Measurements from ENCODE around the gene BAIAP2.
"Not testable (repeated sequence)": the region's sequence is repeated elsewhere in the genome, so short reads cannot be mapped to it uniquely, and the experiment has no call there.

Gene BAIAP2

DNA sequence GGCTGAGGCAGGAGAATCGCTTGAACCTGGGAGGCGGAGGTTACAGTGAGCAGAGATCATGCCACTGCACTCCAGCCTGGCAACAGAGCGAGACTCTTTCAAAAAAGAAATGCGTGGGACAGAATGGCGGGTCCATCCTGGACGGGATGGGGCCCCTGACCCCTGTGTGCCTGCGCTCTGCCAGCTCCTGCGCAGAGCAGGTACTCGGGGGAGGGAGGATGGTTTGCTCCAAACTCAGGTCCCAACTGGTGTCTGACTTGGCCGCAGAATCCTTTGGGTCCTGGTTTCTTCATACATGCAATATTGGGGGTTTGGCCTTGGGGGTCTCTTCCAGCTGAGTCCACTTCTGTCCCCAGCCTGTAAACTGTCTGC lies 33.0 kb upstream of the BAIAP2 start:
- no peak for DNase-seq (ENCODE audit: low spot score)

DNA sequence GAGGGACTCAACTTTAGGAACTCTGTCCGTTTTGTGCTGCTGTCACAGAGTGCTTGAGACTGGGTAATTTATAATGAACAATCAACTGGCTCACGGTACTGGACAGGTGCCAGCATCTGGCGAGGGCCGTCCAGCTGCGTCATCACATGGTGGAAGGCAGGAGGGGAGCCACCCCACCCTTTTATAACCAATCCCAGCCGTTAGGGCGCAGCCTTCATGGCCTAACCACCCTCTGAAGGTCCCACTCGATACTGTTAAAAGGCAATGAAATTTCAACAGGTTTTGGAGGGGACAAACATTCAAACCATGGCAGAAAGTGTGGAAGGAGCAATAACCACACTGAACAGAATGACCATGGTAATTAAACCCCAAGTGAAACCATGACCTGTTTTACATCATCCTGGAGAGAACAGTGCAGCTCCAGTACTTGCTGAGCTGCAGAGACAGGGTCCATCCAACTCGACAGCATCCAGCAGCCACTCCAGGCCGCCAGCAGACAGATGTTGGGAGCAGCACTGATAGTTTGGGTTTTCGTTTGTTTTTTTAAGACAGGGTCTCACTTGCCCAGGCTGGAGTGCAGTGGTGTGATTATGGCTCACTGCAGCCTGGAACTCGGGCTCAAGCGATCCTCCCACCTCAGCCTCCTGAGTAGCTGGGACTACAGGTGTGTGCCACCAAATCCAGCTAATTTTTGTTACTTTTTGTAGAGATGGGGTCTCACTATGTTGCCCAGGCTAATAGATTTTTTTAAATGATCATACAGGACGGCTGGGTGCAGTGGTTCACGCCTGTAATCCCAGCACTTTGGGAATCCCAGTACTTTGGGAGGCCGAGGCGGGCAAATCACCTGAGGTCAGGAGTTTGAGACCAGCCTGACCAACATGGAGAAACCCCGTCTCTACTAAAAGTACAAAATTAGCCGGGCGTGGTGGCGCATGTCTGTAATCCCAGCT lies 32.3 kb upstream of the BAIAP2 start:
- peak; percentile 42 for DNase-seq (ENCODE audit: low spot score)

DNA sequence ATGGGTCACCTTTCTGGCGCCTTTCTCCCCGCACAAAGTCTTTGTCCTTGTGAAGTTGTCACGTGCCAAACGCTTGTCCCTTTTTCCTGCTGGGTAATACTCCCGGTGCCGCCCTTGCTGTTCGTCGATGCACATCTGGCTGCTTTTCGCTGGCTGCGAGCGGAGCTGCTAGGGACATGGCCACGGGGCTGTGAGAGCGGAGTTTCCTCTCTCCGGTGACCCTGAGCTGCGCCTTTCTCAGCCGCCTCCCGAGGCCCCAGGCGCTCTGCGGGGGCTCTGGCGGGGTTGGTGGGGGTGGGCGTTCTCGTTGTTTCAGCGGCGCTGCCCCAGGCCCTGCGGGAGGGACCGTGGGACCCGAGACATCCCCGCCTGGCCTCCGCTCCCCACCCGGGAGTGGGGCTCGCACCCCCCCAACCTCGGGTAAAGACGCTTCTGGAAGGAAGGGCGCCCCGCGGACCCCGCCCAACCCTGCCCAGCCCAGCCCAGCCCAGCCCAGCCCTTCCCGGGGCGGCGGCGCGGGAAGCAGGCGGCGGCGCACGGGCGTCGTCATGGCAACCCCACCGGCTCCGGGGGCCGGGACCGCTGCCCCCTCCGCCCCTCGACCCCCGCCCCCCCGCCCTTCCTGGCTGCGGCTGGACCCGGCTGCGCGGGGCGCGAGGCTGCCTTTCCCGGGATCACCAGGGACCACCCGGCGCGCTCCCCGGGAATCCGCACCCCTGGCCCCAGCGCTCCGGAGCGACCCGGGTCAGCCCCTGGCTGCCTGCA lies 31.1 kb upstream of the BAIAP2 start:
- DNase-seq (ENCODE audit: low spot score) = peak; percentile 12

DNA sequence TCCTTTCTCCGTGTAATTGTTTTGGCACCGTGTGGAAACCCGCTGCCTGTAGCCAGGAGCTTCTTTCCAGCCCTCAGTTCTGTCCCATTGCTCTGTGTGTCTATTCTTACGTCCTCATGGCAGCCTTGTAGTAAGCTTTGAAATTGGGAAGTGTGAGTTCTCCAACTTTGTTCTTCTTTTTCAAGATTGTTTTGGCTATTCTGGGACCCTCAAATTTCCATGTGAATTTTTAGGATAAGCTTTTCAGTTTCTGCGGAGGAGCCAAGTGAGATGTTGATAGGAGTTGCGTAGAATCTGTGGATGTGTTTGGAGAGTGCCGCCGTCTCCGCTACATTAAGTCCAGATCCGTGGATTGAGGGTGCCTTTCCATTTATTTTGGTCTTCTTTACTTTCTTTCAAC lies 28.1 kb upstream of the BAIAP2 start:
- no peak for DNase-seq (ENCODE audit: low spot score)

DNA sequence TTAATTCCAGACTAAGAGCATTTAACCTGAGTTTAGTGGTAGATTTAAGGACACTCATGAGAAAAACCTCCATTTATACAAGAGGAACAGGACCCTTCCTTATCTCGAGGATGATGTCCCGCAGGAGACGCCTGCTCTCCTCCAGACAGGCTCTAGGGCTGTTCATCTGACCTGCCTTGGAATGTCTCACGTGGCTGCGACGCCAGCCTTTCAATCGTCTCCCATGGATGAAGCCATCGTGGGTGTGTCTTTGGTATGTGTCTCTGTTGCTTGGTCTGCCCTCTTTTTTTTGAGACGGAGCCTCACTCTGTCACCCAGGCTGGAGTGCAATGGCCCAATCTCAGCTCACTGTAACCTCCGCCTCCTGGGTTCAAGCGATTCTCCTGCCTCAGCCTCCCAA lies 26.8 kb upstream of the BAIAP2 start:
- no peak for DNase-seq (ENCODE audit: low spot score)

DNA sequence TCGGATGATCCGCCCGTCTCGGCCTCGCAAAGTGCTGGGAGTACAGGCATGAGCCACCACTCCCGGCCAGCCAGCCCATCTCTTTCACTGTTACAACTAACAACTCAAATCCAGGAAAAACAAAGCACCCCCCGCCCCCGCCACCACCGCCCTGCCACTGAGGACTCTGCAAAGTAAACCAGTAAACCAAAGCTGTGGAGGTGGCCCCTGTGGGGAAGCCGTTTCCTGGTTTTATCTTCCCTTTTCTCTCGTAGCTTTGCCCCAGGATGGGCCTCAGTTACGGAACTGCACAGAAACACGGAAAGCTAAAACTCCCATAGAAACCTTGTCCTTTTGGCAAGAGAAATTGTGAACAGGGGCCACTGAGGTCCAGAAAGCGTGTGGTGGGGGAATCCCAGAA lies 25.8 kb upstream of the BAIAP2 start:
- DNase-seq (ENCODE audit: low spot score) = no peak

DNA sequence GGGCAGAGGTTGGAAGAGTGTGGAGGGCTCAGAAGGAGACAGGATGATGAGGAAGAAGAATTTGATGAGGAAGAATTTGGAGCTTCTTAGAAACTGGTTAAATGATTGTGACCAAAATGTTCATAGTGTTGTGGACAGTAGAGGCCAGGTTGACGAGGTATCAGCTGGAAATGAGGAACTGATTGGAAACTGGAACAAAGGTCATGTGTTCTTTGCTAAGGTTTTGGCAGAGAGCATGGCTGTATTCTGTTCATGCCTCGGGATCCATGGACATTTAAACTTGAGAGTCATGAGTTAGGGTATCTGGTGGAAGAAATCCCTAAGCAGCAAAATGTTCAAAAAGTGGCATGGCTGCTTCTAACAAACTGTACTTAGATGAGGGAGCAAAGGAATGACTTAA lies 24.0 kb upstream of the BAIAP2 start:
- DNase-seq (ENCODE audit: low spot score) = no peak

DNA sequence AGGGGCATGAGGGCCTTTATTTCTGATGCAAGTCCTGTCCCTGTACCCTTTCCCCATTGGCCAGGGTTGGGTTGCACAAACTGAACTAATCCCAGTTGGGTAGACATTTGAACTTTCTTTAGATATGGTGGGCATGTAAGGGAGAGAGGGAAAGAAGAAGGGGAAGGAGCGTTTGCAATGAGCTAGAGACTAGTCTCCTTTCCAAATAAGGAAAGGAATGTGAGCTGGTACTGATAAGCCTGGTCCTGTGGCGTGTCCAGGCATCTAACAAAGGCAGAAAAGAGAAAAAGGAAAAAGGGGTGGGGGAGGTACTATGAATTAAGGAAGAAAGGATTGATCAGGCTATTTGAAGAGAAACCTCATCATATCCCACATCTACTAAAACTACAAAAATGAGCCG lies 23.0 kb upstream of the BAIAP2 start:
- no peak for DNase-seq (ENCODE audit: low spot score)

DNA sequence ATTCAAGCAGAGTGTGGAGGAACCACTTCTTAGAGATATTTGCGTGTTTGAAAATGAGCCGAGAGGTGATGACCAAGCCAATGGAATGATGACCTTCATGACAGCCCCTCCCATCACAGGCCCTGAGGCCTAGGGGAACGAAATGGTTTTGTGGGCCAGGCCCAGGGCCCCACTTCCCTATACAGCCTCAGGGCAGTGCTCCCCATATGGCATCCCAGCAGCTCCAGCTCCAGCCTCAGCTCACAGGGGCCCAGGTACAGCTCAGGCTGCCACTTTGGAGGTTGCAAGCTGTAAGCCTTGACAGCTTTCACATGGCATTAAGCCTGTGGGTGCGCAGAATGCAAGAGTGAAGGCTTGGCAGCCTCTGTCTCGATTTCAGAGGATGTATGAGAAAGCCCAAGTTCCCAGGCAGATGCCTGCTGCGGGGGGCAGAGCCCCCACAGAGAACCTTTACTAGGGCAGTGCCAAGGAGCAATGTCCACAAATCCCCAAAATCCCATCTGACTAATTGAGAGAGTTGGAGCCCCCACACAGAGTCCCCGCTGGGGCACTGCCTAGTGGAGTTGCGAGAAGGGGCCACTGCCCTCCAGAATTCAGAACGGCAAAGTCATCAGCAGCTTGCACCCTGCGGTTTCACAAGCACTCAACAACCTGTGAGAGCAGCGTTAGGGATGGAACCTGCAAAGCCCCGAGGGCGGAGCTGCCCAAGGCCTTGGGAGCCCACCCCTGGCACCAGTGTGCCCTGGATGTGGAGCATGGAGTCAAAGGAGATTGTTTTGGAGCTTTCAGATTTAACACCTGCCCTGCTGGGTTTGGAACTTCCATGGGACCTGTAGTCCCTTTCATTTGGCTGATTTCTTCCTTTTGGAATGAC lies 22.1 kb upstream of the BAIAP2 start:
- DNase-seq (ENCODE audit: low spot score) = no peak

DNA sequence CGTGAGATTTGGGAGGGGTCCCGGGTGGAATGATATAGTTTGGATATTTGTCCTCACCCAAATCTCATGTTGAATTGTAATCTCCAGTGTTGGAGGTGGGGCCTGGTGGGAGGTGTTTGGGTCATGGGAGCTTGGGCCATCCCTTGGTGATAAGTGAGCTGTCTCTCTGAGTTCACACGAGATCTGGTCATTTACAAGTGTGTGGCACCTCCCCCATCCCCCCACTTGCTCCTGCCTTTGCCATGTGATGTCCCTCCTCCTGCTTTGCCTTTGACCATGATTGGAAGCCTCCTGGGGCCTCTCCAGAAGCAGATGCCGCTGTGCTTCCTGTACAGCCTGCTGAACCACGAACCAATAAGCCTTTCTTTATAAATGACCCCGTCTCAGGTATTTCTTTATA lies 21.3 kb upstream of the BAIAP2 start:
- no peak for DNase-seq (ENCODE audit: low spot score)

DNA sequence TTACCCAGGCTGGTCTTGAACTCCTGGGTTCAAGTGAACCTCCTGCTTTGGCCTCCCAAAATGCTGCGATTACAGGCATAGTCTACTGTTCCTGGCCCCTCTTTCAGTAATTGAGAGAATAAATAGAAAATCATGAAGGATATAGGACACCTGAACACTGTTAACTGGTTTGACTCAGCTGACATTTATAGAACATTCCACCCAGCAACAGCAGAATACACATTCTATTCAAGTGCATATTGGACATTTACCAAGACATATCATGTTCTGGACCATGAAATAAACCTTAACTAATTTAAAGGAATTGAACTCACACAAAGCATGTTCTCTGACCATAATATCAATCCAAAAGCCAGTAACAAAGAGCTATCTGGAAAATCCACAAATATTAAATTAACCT lies 19.8 kb upstream of the BAIAP2 start:
- DNase-seq (ENCODE audit: low spot score) = no peak

DNA sequence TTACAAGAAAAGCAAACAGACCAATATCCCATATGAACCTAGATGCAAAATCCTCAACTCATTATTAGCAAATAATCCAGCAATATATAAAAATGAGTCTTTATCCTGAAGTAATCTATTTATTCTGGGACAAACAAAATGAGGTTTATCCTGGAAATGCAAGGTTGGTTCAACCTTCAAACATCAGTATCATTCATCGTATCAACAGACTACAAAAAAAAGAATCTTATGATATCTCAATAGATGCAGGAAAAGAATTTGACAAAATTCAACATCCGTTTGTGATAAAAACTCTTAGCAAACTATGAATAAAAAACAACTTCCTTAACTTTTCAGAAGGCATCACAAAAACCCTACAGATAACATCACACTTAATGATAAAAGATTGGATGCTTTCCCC lies 18.4 kb upstream of the BAIAP2 start:
- DNase-seq (ENCODE audit: low spot score) = no peak

DNA sequence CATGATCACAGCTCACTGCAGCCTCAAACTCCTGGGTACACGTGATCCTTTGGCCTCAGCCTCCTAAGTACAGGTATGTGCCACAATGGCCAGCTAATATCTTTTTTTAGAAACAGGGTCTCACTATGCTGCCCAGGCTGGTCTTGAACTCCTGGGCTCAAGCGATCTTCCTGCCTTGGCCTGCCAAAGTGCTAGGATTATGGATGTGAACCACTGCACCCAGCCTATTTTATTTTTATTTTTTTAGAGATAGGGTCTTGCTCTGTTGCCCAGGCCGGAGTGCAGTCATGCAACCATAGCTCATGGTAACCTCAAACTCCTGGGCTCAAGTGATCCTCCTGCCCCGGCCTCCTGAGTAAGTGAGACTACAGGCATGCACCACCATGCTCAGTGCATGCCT lies 17.6 kb upstream of the BAIAP2 start:
- not testable (repeated sequence) for DNase-seq (ENCODE audit: low spot score)

DNA sequence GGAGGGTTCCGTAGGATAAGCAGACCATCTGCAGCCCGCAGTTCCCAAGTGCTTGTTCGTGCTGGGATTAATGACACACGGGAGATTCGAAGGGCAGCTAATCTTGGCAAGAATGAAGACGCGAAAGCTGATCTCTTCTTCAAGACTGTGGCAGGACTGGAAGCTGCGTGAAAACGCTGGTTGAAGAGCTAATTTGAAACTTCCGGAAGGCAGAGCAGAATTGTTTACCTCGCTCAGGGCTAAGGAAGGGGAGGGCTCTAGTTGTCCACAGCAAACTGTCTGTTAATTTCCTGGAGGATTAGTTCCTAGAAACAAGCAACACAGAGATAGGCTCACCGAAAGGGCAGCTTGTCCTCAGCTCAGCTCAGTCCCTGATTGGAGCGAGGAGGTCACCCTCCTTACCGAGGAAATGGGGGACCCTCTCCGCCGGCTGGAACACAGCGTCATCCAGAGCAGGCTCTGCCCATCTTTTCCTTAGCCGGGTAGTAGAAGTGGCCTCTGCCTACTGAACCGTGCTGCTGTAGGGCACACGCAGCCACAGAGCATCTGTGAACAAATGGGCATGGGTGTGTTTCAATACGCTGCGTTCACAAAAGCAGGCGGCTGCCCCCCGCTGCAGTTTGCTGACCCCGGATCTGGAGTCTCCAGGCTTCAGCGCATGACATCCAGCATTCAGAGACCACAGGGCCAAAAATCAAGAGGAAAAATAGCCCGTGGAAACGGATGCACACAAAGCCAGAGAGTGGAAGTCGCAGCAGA lies 16.7 kb upstream of the BAIAP2 start:
- DNase-seq (ENCODE audit: low spot score) = no peak

DNA sequence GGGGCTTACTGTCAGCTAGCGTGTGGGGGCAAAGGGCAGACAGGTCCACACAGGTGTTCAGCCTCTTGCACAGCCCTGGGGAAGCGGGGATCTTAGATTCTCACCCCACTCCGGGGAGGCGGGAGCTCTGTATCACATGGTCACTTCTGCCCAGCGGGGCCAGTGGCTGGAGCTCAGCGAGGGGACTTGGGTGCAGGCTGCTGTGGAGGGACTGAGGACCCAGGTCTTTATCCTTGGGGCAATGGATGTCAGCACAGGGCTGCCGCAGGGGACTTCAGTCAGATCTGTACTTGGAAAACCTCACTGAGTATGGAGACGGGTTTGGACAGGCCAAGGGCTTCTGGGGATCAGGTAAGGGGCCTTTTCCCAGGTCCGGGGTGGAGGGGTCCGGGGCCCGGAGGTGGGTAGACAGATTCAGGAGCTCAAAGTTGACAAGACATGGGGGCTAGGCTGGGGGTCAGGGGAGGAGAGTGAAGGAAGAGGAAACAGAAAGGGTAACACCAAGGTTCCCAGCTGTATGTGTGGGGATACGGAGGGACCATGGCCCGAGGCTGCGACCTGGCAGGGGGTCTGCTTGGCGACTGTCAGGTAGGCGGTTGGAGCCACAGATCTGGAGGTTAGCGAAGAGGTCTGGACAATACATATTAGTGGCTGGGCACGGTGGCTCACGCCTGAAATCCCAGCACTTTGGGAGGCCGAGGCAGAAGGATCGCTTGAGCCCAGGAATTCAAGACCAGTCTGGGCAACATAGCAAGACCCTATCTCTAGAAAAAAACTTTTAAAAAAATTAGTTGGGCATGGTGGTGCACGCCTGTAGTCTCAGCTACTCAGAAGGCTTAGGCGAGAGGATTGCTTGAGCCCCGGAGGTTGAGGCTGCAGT lies 15.1 kb upstream of the BAIAP2 start:
- no peak for DNase-seq (ENCODE audit: low spot score)

DNA sequence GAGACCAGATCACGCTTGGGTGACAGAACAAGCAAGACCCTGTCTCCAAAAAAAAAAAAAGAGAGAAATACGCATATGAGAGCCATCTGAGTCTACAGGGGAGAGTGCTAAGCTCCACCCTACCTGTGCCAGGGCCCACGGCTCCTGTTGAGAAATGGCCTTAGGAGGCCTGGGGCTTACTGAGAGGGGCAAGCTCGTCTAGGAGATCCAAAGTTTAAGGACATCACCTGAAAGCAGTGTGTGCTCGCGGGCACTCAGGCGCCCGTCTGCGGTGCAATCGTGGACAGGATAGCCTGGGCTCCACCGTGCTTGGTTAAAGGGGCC lies 14.5 kb upstream of the BAIAP2 start:
- no peak for DNase-seq (ENCODE audit: low spot score)

DNA sequence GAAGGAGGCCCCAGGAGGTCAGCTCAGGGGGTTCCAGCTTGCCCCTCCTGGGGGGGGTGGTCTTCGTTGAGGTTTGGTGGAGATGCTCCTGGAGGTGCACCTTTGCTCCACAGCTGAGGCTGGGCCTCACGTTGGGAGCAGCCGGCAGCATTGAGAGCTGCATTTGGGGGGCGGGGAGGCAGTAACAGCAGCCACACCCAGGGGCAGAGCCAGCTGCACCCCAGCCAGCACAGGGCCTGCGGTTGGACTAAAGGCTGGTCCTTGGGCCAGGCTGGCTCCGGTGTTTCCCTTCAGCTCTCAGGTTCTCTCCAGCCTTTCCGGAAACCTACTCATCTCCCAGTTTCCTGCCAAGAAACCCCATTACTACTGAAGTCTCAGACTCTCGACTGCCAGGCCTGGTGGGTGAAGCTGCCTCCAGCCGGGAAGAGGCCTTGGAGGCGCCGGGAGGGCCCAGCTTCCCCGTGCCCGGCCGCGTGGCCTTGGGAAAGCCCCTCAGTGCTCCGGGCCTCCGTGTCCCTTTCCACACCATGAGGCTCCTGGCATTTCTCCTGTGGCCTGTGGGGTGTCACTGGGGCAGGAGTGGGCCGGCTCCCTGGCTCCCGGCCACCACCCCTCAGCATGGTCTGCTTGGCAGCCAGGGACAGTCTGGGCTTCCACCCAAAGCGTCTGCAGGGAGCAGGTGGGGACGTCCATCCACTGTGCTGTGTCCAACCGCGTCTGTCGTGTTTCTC lies 14.0 kb upstream of the BAIAP2 start:
- DNase-seq (ENCODE audit: low spot score) = no peak

DNA sequence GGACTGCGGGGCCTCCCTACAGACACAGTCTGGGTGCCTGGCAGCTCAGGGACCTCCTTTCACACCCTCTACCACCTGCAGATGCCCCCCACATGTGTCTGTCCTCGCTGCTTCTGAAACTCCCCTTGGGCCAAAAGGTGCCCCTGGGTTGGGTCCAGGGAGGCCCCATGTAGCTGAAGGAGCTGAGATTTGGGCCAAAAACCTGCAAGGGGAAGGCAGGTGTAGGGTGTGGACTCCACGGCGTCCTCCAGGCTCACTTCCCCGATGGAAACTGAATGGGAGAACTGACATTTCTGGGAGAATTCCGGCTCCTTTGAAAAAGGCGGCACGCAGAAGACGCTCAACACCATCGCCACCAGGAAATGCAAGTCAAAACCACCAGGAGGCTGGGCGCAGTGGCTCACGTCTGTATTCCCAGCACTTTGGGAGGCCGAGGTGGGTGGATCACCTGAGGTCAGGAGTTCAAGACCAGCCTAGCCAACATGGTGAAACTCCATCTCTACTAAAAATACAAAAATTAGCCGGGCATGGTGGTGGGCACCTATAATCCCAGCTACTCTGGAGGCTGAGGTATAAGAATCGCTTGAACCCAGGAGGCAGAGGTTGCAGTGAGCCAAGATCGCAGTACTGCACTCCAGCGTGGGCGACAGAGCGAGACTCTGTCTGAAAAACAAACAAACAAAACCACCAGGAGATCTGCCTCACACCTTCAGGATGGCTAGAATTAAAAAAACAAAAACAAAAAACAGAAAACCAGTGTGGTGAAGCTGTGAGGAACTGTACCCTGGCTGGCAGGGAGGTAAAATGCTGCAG lies 13.2 kb upstream of the BAIAP2 start:
- no peak for DNase-seq (ENCODE audit: low spot score)

DNA sequence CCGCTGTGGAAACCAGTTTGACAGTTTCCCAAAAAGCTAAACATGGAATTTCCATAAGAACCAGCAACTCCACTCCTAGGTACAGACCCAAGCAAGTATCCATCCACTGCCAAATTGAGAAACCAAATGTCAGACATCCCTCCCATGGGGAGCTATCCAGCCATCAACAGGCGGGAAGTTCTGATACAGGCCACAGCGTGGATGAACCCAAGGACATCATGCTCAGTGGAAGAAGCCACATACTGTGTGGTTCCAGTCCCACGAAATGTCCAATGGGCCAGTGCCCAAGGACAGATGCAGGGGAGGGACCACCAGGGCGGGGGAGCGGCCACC lies 12.6 kb upstream of the BAIAP2 start:
- no peak for DNase-seq (ENCODE audit: low spot score)
